Astrocyte (in vitro differentiated cells and primary cell): ENCODE results near the gene EYA2. TPM values are rescaled to one million over a fixed set of nuclear protein-coding genes. Genes with fewer than 3 reads are reported as not detected.

Experiments
- DNase-seq: peaks from one replicate; pipeline ENCODE4 v3.0.0-alpha.2; 2010; ENCODE audit warnings: low read depth
- FAIRE-seq: peaks from 2 replicates; lab custom pipeline; 2011; peaks lifted over from hg19 to GRCh38; lab: Jason Lieb, UNC
- H2AFZ ChIP-seq: 2 replicates; pipeline ENCODE4 v1.6.0; 2012; ENCODE audit warnings: low read depth, low read length, inconsistent platforms
- H3K27ac ChIP-seq: 2 replicates; pipeline ENCODE4 v1.5.1; 2011; ENCODE audit warnings: low read depth, low read length, inconsistent platforms
- H3K27me3 ChIP-seq: 2 replicates; pipeline ENCODE4 v1.6.0; 2011; ENCODE audit warnings: low read length, inconsistent platforms; ENCODE audit not compliant: insufficient read depth
- H3K36me3 ChIP-seq: 2 replicates; pipeline ENCODE4 v1.5.1; 2011; ENCODE audit warnings: low read length, inconsistent platforms; ENCODE audit not compliant: insufficient read depth
- H3K4me1 ChIP-seq: 2 replicates; pipeline ENCODE4 v1.5.1; 2011; ENCODE audit warnings: low read length, inconsistent platforms; ENCODE audit not compliant: insufficient read depth
- H3K4me2 ChIP-seq: 2 replicates; pipeline ENCODE4 v1.6.0; 2012; ENCODE audit warnings: low read length, inconsistent platforms
- H3K4me3 ChIP-seq: 2 replicates; pipeline ENCODE4 v1.5.1; 2011; ENCODE audit warnings: low read depth, mild to moderate bottlenecking, low read length, inconsistent platforms; ENCODE audit not compliant: insufficient read depth
- H3K79me2 ChIP-seq: 2 replicates; pipeline ENCODE4 v1.6.0; 2012; ENCODE audit warnings: mild to moderate bottlenecking, low read length, inconsistent platforms; ENCODE audit not compliant: insufficient read depth
- H3K9ac ChIP-seq: 2 replicates; pipeline ENCODE4 v1.6.0; 2012; ENCODE audit warnings: mild to moderate bottlenecking, low read length, inconsistent platforms
- H3K9me3 ChIP-seq: 2 replicates; pipeline ENCODE4 v1.5.1; 2012; ENCODE audit warnings: low read depth, mild to moderate bottlenecking, low read length, inconsistent platforms; ENCODE audit not compliant: insufficient read depth
- H4K20me1 ChIP-seq: 2 replicates; pipeline ENCODE4 v1.6.0; 2012; ENCODE audit warnings: low read length, inconsistent platforms; ENCODE audit not compliant: insufficient read depth
- H3K27ac Mint-ChIP-seq: one replicate; pipeline ENCODE4 v1.8.0; 2021; ENCODE audit warnings: mild to moderate bottlenecking, mixed read lengths; ENCODE audit not compliant: unreplicated experiment
- H3K27me3 Mint-ChIP-seq: one replicate; pipeline ENCODE4 v1.8.0; 2021; ENCODE audit warnings: low read depth, mixed read lengths; ENCODE audit not compliant: unreplicated experiment
- H3K36me3 Mint-ChIP-seq: one replicate; pipeline ENCODE4 v1.8.0; 2021; ENCODE audit warnings: low read depth, mixed read lengths; ENCODE audit not compliant: unreplicated experiment
- H3K4me1 Mint-ChIP-seq: one replicate; pipeline ENCODE4 v1.8.0; 2021; ENCODE audit warnings: low read depth, mixed read lengths; ENCODE audit not compliant: unreplicated experiment
- H3K4me3 Mint-ChIP-seq: one replicate; pipeline ENCODE4 v1.8.0; 2021; ENCODE audit warnings: mild to moderate bottlenecking, moderate library complexity, mixed read lengths; ENCODE audit not compliant: unreplicated experiment
- H3K9me3 Mint-ChIP-seq: one replicate; pipeline ENCODE4 v1.8.0; 2021; ENCODE audit warnings: mild to moderate bottlenecking, mixed read lengths; ENCODE audit not compliant: unreplicated experiment
- EZH2 ChIP-seq: IDR thresholded peaks from 2 replicates; pipeline ENCODE4 v1.6.1; 2012; ENCODE audit warnings: mild to moderate bottlenecking, low read length, inconsistent platforms; ENCODE audit not compliant: insufficient read depth
- total RNA-seq: library from RNA; stranded (reverse); gene quantifications from 2 replicates; pipeline ENCODE4 v1.2.1, GENCODE V29; 2021
- TF ChIP-seq, protein P1 (sequence below): IDR thresholded peaks from 2 replicates; pipeline ENCODE4 v1.5.1; 2011; ENCODE audit warnings: low read depth, mild to moderate bottlenecking, inconsistent platforms, low read length, moderate library complexity; ENCODE audit not compliant: insufficient read depth

Gene EYA2
- total RNA-seq, 1 donor from 2014 or later, result 1.5 TPM

DNA sequence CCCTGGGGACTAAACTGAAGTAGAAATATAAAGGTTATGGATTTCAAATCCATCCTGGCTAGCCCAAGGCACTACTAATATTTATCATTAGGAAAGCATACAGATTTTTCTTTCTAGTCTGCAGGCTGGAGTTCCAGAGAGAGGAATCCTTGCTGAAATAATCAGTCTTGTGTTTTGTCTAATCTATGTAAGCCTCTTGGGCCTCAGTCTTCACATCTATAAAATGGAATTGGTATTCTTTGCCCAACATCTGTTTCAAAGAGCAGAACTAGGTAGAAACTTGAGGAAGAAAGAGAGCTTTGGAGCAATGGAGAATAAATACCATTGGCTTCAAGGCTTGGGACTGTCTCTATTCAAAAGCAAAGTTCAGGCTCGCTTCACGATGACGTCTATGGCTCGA lies 249.8 kb downstream of the EYA2 start:
- Histone ChIP-seq H3K27ac (no peak overlapping the region), H4K20me1 (no peaks in the 10 kb centered on the region), H3K36me3 (no peaks in the 10 kb centered on the region), H3K4me1 (peaks cover 15% of the 10 kb centered on the region), H3K4me3 (no peak overlapping the region), H3K79me2 (no peaks in the 10 kb centered on the region), H2AFZ (no peak overlapping the region), H3K9me3 (peaks cover 5% of the 10 kb centered on the region), H3K4me2 (no peak overlapping the region), H3K9ac (no peak overlapping the region), H3K27me3 (peaks cover 3% of the 10 kb centered on the region)
- no peak overlapping the region for H3K4me3 Mint-ChIP-seq
- DNase-seq, result no peak
- H3K27ac Mint-ChIP-seq, result no peak overlapping the region
- peaks cover 2% of the 10 kb centered on the region for H3K9me3 Mint-ChIP-seq
- H3K36me3 Mint-ChIP-seq, result no peaks in the 10 kb centered on the region
- no peak for TF ChIP-seq EZH2
- TF ChIP-seq, protein P1, sequence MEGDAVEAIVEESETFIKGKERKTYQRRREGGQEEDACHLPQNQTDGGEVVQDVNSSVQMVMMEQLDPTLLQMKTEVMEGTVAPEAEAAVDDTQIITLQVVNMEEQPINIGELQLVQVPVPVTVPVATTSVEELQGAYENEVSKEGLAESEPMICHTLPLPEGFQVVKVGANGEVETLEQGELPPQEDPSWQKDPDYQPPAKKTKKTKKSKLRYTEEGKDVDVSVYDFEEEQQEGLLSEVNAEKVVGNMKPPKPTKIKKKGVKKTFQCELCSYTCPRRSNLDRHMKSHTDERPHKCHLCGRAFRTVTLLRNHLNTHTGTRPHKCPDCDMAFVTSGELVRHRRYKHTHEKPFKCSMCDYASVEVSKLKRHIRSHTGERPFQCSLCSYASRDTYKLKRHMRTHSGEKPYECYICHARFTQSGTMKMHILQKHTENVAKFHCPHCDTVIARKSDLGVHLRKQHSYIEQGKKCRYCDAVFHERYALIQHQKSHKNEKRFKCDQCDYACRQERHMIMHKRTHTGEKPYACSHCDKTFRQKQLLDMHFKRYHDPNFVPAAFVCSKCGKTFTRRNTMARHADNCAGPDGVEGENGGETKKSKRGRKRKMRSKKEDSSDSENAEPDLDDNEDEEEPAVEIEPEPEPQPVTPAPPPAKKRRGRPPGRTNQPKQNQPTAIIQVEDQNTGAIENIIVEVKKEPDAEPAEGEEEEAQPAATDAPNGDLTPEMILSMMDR, result no peak
- no peaks in the 10 kb centered on the region for H3K27me3 Mint-ChIP-seq
- no peak for FAIRE-seq
- H3K4me1 Mint-ChIP-seq, result peaks cover 10% of the 10 kb centered on the region

DNA sequence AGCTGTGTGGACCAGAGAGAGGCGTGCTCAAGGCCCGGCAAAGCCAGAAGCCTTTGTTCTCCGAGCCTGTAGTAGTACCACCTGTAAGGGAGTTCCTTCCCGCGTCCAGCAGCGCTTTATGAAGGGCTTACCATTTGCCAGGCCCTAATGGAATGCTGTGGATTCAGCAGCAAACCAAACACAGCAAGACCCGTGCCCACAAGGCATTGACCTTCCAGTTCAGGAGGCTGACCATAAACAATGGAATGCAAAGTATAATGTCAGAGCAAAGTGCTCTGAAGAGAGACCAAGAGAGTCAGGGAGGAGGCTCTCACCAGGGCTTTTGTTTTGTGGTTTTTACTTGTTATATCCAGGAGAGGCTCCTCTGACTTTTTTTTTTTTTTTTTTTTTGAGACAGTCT lies 252.0 kb downstream of the EYA2 start:
- Mint-ChIP-seq H3K4me1 (peaks cover 6% of the 10 kb centered on the region), H3K4me3 (no peak overlapping the region), H3K36me3 (no peaks in the 10 kb centered on the region), H3K27me3 (peaks cover 4% of the 10 kb centered on the region), H3K27ac (no peak overlapping the region), H3K9me3 (peaks cover 3% of the 10 kb centered on the region)
- Histone ChIP-seq H3K79me2 (no peaks in the 10 kb centered on the region), H4K20me1 (no peaks in the 10 kb centered on the region), H3K4me2 (peak overlapping the region; percentile 35), H3K27ac (no peak overlapping the region), H3K9ac (no peak overlapping the region), H3K4me3 (no peak overlapping the region), H3K36me3 (no peaks in the 10 kb centered on the region), H3K27me3 (peaks cover 3% of the 10 kb centered on the region), H2AFZ (peak overlapping the region; percentile 19), H3K9me3 (no peaks in the 10 kb centered on the region), H3K4me1 (peaks cover 10% of the 10 kb centered on the region)
- FAIRE-seq, result no peak
- peak; percentile 84 for DNase-seq
- TF ChIP-seq EZH2, result no peak
- TF ChIP-seq, protein P1, result no peak

DNA sequence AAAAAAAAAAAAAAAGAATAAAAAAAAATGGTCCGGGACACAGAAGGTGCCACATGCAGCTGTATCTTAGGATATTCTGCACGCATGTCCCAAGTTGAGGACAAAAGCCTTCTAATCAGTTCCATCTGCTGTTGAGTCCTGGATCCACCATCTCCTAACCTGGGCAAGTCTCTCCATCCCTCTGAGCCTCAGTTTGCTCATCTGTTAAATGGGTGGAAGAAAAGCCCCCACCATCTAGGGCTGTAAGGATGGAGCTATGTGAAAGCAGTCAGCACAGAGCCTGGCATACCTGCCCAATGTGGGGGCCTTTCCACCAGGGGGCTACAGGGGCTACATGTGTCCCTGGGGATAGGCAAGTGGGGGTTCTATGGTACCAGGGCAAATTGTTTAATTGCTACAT lies 253.4 kb downstream of the EYA2 start:
- no peak overlapping the region for H3K9ac ChIP-seq
- no peaks in the 10 kb centered on the region for H3K36me3 ChIP-seq
- H4K20me1 ChIP-seq, result no peaks in the 10 kb centered on the region
- Mint-ChIP-seq H3K27me3 (peaks cover 7% of the 10 kb centered on the region), H3K4me3 (no peak overlapping the region), H3K36me3 (no peaks in the 10 kb centered on the region), H3K27ac (no peak overlapping the region), H3K9me3 (peaks cover 3% of the 10 kb centered on the region), H3K4me1 (peaks cover 2% of the 10 kb centered on the region)
- no peak overlapping the region for H2AFZ ChIP-seq
- no peaks in the 10 kb centered on the region for H3K9me3 ChIP-seq
- peaks cover 5% of the 10 kb centered on the region for H3K4me1 ChIP-seq
- FAIRE-seq (no peak), DNase-seq (no peak)
- no peaks in the 10 kb centered on the region for H3K79me2 ChIP-seq
- no peak for TF ChIP-seq EZH2
- TF ChIP-seq, protein P1, result no peak
- H3K4me2 ChIP-seq, result no peak overlapping the region
- no peak overlapping the region for H3K4me3 ChIP-seq
- H3K27ac ChIP-seq, result no peak overlapping the region
- H3K27me3 ChIP-seq, result peaks cover 3% of the 10 kb centered on the region
